HG03442 (cell line): ENCODE measurements around the gene CTNNA3.

Experiments used
- ATAC-seq: cut with Tn5 transposase; IDR thresholded peaks from one replicate; pipeline ENCODE4 v1.9.1; 2021; ENCODE audit warnings: mild to moderate bottlenecking, moderate library complexity; ENCODE audit not compliant: unreplicated experiment

The CTNNA3 gene

DNA sequence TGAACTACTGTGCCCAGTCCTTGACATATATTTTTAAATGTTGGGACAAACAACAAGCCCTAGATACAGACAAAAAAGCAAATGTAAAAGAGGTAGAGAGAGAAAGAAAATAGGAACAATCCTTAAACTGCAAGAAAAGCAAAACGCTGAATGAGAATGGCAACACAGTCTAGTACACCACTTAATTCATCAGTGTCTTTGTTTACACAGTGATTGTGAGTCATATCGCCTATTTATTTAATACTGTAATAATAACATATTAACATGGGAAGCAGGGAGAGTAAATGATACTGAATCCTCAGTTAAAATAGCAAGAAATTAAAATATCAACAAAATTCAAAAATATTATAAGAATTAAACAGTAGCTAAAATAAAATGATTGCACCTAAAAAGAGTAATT is 780.0 kb downstream of the CTNNA3 start:
- ATAC-seq = no peak

DNA sequence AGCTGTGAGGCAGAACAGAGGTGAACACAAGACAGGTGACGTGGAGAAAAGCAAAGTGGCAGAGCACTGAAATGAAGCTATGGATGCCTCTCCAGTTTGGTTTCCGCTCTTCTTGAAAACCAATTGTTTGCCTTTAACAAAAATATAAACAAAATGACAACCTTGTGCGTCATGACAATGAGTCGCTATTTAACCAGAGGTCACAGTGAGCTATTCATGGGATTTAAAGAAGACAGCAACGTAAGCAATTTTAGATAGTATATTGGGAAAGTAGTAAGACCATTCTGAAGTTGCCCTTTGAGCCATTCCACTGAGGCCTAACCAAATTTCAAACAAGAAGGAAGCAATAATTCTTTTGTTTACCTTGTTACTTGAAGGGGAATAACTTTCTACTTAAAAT is 785.3 kb downstream of the CTNNA3 start:
- no peak for ATAC-seq

DNA sequence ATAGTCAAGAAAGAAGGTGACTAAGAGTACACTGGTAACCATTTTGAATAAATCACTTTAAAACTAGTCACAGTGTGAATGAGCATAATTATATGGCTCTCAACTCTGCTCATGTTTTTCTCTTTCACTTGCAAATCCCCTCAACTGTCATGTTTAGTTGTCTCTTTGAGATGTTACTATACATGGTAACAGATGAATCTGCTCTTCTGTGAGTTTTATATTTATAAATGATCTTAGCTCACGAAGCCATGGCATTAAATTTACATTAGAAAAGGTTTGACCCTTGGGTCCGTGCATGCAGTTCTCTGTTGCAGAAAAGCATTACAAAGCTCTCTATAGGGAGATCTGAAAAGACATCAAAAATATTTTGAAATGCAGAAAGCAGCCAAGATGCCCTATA is 803.1 kb downstream of the CTNNA3 start:
- ATAC-seq = no peak

DNA sequence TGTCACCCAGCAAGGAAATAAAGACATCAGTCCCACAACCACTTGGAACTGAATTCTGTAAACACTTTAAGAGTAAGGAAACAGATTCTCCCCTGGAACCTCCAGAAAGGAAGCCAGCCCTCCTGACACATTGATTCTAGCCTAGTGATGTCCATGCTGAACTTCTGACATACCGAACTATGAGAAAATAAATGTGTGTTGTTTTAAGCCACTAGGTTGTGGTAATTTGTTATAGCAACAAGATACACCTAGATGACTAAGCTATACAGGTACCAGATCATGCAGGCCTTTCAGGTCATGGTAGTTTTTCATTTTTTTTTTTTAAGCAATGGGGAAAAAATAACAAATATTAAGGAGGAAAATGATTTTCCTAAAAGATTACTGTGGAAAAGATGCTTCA is 807.8 kb downstream of the CTNNA3 start:
- ATAC-seq = no peak

DNA sequence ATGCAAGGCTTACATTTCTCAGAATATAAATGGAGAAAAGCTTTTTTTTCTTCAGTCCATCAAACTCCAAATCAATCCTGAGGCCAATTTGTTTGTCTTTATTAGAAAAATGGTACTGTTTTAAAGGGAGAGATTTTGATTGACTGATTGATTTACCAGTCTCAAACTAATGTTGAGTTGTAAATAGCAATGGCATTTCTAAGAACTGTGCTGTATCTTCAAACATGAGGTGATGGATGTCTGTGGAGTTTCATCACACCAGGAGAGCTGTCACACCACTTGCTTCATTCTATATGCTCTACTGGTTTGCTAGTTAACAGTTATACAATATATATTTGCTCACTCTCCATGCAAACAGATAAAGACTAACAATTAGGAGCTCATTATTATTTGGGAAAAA is 809.1 kb downstream of the CTNNA3 start:
- no peak for ATAC-seq

DNA sequence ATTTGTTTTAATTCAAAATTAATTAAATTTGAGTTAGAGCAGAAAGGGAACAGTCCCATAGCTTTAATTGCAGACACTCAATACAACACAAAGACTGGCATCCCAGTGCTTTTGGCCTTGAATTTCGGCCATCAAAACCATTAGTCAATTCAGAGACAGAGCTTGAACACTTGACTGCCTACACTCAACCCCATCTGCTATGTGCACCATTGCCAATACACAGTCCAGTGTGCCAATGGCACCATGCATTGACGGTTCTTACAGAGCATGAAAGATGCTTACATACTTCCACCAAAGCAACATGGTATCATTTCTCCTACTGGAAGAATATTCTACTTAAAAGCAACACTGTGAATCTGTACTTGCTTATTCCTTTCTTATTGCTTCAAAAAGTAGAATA is 813.7 kb downstream of the CTNNA3 start:
- ATAC-seq = no peak

DNA sequence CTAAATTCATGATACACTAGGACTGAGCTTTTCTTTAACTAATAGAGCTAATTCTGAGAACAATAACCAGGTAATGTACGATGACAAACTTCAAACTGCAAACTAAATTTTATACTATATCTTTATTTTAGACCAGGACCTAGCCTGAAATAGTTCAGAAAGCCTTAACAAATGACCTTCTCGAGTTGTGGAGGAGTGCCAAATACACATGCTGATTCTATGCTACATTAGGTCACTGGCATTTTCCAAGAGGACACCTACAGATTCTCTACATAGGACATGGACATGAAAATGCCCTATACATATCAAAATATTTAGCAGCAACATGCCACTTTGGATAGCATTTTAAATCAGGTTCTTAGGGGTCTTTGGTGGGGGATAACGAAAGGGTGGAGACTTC is 814.2 kb downstream of the CTNNA3 start:
- ATAC-seq = no peak

DNA sequence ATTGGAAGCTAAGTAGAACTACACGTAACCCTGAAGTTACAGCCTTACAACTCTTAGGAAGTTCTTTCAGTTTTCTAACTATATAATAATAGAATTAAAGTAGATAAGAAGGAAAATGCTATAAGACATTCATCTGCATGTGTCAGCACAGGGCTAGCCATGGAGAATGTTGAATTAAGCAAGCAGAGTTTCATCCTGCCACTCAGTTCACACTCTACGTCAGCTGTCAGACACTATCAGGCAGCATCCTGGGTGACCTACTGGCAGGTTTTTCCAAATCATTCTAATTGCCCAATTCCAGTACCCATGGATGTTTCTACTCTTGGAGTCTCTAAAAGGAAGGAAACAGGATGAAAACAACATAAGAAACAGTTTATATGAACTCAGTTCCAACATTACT is 815.2 kb downstream of the CTNNA3 start:
- ATAC-seq = no peak

DNA sequence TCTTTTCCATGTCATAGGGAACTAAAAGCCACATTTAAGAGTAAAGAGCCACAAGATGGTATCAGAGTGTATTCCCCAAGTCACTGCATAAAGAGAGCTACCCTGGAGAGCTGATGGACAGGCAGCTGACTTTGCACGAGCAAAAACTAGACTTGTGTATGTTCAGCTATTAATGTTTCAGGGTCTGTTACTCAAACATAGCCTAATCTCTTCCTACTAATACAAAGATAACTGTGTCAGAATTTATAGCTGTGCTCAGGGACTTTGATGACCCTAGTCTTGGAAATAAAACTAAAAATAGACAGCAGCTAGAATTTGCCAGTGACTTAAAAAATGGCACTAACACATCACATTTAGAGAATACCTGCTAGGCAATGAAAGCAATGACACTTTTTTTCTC is 815.7 kb downstream of the CTNNA3 start:
- ATAC-seq = no peak

DNA sequence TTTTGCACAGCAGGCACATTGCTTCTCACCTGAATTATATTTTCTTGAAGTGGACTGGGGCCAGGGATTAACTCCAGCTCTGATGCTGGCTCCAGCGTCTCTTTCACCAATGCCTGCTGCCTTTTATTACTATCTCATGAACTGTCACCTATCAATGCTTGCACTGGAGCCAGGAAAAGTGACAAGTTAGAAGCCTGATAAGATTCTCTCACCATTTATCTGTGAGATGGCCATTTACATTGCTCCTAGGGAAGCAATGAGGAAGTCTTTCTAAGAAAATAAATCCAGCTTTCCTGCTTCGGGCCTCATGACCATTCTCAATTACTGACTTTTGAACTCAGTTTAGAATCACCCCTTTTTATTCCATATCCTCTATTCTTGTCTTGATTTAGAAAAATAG is 818.6 kb downstream of the CTNNA3 start:
- ATAC-seq = no peak

DNA sequence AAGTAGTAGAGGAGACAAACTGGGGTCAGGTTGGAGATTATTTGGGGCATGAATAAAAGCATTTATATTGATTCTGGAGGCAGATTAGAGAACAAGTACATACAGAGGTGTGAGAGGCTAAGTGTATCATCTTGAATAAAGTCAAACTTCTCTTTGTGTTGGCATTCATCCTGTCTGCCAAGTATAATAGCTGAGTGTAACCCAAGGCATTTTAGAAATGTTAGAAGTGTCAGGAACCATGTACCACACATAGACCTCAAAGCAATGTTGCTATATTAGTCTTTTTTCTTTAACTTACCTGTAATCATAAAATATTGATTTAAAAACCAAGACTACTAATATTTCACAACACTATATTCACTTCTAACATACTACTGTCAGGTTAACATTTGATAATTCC is 826.4 kb downstream of the CTNNA3 start:
- no peak for ATAC-seq

DNA sequence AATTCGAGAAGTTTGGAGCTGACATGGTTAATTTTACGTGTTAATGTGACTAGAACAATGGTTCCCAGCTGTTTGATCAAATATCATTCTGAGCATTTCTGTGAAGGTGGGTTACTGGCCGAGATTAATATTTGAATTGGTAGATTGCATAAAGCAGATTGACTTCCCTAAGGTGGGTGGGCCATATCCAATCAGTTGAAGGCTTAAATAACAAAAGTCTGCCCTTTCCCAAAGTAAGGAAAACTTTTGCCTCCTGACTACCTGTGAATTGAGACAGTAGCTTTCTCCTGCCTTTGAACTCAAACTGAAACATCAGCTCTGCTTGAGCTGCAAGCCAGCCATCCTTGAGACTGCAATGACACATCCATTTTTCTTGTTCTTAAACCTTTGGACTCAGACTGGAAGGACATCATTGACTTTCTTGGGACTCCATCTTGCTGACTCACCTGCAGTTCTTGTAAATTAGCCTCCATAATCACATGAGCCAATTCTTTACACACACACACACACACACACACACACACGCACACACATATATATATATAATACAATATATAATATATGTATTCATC is 833.2 kb downstream of the CTNNA3 start:
- ATAC-seq = no peak

DNA sequence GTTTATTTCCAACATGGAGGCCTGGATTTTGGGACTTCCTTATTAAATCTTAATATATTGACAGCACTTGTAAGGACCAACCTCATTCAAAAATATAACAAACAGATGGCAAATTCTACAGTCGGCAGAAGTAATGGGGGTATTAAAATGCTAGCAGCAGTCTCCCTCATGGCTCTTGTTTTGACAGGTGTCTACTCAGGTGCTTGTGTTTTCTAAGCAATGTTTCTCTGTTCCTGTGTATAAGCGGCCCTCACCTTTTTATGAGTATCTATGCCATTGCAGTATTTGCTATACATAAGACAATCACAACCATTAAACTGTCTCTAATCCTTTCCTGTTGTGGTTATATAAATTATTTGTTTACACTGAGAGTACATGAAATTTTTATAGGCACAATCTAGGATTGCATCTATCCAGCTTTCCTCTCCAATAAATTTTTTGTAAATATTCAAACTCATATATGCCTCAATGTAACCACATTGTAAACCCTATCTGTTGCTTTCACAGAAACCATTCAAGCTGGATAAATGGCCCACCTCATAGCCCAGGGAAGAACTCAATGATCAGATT is 835.5 kb downstream of the CTNNA3 start:
- ATAC-seq = no peak

DNA sequence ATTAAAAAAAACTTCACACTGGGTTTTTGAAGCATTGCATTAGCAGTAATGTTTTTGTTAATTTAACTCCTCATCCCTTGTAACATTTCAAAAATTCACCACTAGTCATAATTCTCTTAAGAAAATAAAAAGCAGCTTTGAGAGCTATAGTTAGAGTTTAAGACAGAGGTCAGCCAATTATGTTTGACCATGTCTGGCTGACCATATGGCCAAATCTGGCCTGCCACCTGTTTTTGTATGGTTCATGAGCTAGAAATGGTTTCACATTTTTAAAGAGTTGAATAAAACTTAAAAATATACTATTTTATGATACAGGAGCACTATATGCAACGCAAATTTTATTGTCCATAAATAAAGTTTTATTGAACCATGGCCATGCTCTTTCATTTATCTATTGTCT is 843.2 kb downstream of the CTNNA3 start:
- no peak for ATAC-seq

DNA sequence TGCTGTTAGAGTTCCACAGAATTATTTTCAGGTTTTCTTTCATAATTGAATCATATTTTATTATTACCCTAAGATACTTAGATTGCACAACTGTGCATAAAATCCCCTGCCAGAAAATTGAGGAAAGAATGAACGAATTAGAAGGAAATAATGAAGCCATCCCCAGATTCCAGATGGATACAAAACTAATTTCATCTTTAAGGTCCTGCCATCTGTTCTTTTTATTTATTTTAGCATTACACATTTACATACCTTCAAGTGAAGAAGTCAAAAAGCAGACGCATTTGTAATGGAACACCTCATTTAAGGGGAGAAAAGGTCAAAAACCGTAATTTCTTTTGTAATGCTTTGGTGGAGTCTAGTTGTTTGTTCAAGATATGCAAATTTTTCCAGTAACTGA is 847.1 kb downstream of the CTNNA3 start:
- ATAC-seq = no peak

DNA sequence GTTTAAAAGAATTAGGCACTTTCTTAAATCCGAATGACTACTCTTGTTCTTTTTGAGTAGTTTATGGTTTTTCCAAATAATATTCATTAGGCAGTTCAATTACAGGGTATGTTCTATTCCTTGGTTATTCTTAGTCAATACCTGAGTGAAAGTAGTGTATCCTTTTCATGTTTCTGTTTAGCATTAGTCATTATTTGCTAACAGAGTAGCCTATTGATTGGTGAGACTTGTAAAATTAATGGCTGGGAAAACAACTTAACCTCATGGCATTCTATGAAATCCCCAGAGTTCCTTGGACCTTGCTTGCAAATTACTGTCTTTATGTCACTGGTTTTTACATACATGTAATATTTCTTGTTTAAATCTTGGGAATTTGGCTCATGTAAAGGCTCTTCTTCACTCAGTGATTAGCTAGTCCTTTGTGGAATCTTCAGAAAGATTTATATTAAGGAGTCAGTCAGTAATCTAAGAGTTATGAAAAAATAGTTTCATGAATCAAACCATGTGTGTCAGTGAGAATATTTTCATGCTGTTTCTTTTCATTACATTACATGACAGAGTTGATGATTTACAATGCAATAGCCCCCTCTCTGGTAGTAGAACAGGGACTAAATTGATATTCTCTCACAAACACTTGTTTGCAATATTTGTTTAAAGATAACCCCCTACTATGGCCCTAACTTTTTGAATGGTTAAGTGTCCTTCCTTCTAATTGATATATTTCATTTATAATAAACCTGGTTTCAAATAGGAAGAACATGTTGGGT is 851.6 kb downstream of the CTNNA3 start:
- ATAC-seq = no peak

DNA sequence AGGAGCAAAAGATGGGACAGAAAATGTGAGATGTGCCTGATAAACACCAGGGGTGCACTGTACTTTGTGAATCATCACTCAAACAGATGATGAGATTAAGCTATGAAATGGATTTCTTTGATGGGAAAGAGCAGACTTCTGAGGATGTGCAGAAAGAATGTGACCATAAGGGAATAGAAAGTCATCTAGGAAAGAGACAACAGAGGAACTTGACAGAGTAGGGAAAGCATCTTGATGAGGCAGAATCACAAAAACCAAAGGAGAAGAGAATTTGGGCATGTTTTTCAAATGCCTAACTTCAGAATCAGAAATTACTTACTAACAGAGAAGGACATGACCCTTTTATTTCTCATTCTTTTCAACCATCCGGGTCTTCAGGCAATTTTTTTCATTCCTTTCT is 852.6 kb downstream of the CTNNA3 start:
- no peak for ATAC-seq

DNA sequence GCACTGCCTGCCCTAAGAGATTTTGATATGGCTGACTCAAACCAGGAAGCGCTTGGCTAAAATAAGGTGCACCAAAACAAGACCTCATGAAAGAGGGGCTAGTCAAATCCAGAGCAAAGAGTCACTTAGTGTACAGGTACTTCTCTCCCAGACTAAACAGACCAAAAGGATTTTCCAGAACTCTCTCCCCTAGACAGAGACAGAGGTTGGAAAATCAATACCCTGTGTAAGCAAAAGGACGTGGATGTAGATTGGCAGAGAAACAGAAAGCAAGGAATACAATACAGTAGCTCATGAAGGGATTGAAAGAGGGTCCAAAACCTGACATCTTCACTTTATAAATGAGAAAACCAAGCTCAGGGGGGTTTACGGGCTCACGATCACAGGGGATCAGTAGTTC is 853.1 kb downstream of the CTNNA3 start:
- ATAC-seq = no peak

DNA sequence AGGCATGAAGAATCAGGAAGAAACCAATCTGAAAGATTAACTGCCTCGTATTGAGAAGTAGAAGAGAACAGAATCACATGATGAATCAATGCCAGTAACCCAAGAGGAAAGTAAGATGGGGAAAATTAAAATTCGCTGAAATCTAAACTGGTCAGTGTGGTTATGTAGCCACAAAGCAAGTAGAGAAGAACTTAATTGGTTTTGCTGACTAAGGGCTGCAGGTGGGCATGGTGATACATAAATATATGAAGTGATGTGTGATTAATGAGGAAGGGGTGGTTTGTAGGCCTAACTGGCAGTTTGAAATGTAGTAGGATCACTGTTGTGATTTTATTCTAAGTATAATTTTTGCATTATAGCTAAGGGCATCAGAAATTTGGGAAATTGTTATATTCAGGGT is 853.6 kb downstream of the CTNNA3 start:
- ATAC-seq = no peak

DNA sequence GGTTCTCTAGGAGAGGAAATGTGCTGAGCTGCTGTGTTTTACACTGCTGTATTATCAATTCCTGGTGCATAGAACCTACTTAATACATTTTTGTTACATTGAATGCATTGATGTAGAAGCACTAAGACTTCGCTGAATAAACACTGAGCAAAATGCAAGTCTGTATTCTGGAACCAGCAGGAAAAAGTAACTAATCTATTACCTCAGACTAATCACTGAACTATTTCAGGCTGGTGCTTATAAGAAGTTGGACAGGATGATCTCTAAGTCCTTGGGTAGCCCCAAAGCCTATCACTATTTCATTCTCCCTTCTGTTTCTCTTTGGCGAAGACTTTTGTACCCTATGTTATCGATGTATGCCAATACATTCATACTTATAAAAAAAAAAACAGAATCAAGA is 857.3 kb downstream of the CTNNA3 start:
- ATAC-seq = no peak

DNA sequence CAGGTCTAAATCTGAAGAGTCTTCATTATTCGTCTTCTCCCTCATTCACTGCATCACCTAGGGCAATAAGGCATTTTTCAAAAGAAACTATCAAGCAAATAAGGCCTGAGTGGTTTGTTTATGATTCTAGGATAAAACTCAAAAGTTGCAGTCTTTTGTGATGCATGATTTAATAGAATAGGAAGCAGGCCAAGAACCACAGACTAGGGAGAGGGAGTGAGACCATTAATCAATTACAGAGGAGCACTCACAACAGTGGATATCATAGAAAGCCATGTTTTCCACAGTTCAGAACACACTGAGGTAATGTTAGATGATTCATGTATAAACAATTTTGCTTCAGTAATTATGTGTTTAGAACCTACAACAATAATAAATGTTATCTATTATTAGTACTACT is 858.0 kb downstream of the CTNNA3 start:
- ATAC-seq = no peak

DNA sequence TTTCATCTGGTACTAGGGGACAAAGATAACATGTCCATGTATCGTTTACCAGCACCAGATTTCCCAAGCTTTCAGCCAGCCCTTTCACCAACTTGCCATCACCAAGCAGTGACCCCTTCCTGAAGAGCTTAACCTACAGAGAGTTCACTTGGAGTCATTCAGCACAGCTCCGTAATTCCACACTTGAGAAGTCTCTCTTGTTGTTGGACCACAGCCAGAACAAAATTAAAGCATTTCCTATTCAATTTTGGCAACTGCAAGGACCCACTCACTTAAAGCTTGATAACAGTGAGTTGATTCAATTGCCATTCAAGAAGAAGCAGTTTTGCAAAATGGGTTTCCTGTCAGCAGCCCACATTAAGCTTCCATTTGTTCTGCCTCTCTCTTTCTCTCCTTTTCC is 858.7 kb downstream of the CTNNA3 start:
- ATAC-seq = no peak

DNA sequence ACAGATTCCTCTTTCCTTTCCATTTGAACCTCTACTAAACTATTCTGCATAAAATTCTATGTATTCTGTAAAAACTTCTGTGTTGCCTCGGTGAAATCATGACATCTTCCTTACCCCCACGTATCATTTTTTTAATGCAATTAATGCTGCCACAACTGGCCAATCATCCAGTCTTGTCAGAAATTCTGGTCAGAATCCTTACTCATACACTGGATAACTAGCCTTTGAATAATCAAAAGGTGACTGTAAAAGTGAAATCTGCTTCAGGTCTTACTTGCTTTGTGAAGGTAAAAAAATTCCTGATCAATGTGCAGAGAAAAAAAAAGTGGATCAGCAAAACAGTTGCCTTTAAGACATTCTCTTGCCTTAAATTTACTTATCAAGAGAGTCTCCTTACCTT is 859.2 kb downstream of the CTNNA3 start:
- ATAC-seq = no peak
